Limb (tissue), 2 donors: ENCODE data around the gene LCN10.
A peak's percentile ranks its signal among the peaks of the same experiment; 100 is the strongest.

ENCODE experiments used
- DNase-seq, 2 donors: peaks; one replicate each; pipeline ENCODE4 v3.0.0-alpha.2; 2016; ENCODE audit errors: extremely low spot score in 2 of 2

LCN10 gene

DNA sequence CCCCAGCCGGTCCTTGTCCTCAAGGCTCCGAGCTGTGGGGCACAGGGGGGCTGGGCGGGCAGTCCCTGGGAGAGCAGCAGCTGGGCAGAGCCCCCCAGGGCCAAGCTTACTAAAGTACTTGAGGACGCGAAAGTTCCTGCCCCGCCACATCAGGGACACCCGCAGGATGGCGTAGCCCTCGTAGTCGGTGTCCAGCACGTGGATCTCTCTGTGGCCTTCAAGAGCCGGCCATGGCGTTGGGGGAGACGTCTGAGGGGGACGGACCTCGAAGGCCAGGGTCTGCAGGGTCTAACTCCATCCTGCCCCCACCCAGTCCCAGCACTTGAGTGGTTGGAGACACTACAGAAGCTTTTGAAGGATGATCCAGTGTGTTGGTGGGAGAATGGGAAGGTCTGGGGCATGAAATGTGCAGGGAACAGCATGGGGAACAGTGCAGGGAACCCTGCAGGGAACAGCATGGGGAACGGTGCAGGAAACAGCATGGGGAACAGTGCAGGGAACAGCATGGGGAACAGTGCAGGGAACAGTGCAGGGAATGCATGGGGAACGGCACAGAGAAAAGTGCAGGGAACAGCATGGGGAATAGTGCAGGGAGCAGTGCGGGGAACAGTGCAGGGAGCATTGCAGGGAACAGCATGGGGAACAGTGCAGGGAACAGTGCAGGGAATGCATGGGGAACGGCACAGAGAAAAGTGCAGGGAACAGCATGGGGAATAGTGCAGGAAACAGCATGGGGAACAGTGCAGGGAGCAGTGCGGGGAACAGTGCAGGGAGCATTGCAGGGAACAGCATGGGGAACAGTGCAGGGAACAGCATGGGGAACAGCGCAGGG lies 12.8 kb upstream of the LCN10 start:
- peak in 1 of 2 donors; percentile 17 for DNase-seq

DNA sequence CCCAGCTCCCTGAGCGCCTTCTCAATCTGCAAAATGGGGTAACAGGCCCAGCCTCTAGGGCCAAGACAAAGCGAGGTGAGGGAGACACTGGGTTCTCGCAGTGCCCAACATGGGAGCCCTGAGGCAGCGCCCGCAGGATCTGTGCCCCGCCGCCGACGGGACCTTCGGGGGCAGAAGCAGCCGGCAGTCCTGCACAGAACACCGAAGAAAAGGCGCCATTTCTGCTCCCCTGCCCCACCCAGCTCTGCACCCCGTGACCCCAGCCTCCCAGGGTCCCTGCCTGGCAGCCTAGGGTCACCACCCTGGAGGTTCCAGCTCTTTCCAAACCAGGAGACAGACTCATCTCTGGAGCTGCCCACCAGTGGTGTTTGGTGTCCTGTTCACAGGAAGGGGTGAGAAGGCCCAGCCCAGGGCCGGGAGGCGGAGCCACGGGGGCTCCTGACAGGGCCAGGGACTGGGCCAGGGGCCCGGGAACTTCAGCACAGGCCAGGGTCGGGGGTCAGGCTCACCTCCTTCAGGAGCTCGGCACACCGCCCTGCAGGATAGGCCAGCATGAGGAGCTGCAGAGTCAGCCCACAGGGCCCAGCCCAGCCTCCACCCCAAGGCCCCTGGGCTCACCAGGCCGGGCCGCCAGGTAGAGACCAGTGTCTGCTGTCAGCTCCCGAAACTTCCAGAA lies 12.0 kb upstream of the LCN10 start:
- DNase-seq = peak in 1 of 2 donors; percentile 18

GRCh38 chr9:136754059-136754572 lies 11.4 kb upstream of the LCN10 start:
- no peak for DNase-seq

- DNase-seq = peak in 1 of 2 donors; percentile 17
Observed at GRCh38 chr9:136753371-136754058, 10.8 kb upstream of the LCN10 start.

DNA sequence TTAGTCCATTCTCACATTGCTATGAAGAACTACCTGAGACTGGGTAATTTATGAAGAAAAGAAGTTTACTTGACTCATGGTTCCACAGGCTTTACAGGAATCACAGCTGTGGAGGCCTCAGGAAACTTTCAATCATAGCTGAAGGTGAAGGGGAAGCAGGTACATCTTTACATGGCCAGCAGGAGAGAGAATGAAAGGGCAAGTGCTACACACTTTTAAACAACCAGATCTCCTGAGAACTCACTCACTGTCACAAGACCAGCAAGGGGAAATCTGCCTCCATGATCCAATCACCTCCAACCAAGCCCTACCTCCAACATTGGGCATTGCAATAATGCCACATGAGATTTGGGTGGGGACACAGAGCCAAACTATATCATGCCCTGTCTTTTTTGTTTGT lies 9.1 kb upstream of the LCN10 start:
- DNase-seq = no peak

DNA sequence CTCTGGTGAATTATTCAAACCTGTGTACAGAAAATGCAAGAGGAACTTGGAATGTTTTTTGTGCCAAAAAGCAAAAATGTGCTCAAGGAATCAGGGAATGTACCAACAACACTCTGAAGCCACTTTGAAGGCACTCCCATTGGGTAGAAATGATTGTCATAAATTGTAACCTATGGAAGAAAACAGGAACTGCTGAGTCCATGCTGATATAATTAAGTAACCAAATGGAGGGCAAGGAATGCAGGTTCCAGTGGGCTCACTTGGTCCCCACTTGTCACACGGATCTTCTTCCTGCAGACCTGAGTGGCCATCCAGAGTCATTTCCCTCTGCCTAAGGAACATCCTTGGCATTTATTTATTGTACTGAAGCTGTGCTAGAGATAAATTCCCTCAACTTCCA lies 8.5 kb upstream of the LCN10 start:
- DNase-seq = no peak

- no peak for DNase-seq
Observed at GRCh38 chr9:136750526-136750925, 7.8 kb upstream of the LCN10 start.

- DNase-seq = peak in 1 of 2 donors; percentile 18
Observed at GRCh38 chr9:136748666-136749611, 6.2 kb upstream of the LCN10 start.

GRCh38 chr9:136748201-136748600 lies 5.5 kb upstream of the LCN10 start, which contains the start of gene LCN6:
TSS of gene LCN6 (minus strand) at chr9:136748525. CDS start at chr9:136748483, 42 bp downstream.
- peak in 1 of 2 donors; percentile 23 for DNase-seq

DNA sequence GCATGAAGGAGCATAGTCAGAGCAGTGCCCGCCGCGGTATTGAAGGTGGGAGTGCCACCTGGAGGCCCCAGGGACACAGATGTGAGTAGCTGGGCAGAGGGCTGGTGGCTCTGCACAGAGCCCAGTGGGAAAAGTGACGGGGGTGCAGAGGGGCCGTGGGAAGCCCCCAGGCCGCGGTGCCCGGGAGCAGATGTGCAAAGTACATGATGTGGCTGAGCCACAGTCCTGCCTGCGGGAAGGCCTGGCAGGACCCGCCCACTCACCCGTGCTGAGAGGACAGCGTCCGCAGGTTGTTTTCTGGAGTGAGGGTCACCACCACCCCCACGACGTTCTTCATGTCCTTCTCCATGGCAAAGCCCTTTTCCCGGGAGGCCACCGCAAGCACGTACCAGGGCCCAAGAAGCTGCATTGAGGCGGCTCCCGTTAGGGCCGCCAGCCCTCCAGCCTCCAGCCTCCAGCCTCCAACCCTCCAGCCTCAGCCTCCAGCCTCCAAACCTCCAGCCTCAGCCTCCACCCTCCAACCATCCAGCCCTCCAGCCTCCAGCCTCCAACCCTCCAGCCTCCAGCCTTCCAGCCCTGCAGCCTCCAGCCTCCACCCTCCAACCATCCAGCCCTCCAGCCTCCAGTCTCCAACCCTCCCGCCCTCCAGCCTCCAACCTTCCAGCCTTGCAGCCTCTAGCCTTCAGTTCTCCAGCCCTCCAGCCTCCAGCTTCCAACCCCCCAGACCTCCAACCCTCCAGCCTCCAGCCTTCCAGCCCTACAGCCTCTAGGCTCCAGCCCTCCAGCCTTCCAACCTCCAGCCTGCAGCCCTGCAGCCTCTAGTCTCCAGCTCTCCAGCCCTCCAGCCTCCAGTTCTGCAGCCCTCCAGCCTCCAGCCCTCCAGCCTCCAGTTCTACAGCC lies 4.7 kb upstream of the LCN10 start:
- DNase-seq = no peak

DNA sequence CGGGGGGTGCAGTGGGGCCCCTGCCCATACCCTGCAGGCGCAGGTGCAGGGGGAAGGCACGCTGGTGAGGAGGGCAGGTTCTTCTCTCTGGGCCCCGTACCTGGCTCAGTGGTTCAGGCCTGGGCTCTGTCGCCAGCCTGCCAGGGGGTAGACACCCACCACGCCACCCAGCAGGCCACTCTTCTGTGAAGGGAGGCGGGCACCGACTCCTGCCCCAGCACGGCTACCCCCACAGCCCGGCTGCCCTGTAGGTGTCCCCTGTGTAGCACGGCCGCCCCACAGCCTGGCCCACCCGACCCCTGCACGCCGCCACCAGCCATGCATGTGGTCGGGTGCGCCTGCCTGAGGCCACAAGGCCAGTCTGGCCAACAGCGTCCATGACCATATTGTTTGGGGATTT lies 3.9 kb upstream of the LCN10 start:
- DNase-seq = no peak

DNA sequence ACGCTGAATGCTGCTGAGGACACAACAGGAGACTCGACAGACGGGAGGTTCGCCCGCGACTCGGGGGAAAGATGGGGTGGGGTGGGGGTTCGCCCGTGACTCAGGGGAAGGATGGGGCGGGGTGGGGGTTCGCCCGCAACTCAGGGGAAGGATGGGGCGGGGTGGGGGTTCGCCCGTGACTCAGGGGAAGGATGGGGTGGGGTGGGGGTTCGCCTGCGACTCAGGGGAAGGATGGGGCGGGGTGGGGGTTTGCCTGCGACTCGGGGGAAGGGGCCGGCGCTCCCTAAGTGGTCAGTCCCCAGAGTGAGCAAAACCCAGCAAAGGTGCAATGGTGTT lies 3.4 kb upstream of the LCN10 start:
- DNase-seq = no peak

DNA sequence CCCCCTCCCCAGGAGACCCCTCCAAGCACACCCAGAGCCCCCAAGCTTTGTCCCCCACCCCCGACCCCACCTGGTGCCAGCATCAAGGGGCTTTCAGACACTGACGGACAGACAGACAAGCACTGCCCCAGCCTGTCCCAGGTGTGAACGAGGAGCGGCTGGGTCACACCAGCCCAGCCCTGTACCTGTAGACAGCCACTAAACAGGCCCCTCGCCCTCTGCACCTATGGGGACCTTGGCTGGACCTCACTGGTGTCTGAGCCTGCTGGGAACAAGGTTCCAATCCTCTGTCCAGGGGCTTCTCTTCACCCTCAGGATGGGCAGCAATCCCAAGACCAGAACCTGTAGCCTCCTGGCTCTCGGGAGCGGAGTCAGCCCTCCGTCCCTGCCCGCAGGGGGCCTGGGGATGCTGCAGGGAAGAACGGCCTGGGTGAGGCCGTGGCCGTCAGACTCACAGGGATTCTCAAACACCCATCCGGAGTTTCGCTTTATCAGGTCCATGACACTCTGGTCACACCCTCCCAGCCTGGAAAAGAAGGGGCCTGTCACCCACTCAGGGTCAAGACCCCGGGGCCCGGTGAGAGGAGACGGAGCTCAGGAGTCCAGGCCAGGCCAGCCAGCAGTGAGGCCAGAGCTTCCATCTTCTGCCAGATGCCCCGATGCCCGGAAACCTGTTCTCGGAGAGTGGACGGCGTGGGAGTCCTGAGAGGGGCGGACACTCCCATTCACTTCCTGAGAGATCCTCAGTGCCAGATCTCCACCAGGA lies 2.8 kb upstream of the LCN10 start:
- DNase-seq = no peak

- DNase-seq = no peak
Observed at GRCh38 chr9:136744773-136745172, 2.0 kb upstream of the LCN10 start.

DNA sequence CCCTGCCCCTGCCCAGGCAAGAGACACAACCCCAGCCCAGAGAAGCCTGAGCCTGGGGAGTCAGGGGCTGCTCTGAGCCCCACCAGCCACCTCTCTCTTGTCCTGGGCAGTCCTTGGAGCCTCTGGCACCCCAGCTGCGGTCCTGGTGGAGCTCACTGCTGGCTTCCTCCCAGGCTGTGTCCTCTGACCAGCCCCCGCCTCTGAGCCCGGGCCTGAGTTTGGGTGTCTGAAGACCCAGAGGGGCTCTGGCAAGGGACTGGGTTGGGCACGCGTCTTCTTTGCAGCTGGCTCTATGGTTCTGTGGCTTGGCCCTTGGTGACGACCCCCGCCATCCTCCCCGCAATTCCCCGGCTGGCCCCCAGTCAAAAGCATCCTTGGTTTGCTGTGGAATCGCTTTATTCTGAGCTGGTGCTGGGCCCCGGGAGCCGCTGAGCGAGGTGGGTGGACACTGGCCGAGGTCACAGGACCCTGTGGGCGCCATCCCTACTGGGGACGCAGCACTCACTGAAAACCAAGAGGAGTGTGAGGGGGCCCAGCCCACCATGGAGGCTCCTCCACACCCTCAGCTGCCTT lies 985 bp upstream of the LCN10 start:
- no peak for DNase-seq

DNA sequence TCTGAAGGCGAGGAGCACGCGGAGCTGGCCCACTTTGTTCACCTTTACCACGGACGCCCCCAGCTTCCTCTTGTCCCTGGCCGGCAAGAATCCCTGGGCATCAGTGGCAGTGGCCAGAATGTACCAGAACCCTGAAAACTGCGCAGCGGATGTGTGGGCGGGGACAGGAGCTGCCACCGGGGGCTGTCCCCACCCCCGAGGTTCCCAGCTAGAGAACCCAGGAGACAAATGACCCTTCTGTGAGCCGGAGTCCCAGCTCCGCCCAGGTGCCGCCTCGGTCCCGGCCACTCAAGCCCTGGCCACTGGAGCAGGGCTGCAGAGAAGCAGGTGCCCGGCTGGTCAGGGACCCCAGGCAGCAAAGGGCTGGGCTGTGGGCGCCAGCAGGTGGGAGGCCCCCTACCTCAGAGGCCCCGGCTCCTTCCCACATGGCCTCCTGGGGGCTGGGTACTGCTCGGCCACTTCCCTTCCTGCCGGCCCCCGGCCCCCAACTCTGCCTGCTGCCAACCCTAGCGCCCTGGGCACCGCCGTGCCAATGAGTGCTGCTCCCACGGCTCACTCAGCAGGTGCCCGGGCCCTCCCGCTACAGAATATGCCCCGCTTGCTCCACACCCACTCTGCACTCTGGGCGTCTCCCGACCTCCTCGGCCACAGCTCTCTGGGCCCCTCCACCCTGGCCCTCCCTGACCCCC lies 713 bp downstream of the LCN10 start:
- DNase-seq = no peak

DNA sequence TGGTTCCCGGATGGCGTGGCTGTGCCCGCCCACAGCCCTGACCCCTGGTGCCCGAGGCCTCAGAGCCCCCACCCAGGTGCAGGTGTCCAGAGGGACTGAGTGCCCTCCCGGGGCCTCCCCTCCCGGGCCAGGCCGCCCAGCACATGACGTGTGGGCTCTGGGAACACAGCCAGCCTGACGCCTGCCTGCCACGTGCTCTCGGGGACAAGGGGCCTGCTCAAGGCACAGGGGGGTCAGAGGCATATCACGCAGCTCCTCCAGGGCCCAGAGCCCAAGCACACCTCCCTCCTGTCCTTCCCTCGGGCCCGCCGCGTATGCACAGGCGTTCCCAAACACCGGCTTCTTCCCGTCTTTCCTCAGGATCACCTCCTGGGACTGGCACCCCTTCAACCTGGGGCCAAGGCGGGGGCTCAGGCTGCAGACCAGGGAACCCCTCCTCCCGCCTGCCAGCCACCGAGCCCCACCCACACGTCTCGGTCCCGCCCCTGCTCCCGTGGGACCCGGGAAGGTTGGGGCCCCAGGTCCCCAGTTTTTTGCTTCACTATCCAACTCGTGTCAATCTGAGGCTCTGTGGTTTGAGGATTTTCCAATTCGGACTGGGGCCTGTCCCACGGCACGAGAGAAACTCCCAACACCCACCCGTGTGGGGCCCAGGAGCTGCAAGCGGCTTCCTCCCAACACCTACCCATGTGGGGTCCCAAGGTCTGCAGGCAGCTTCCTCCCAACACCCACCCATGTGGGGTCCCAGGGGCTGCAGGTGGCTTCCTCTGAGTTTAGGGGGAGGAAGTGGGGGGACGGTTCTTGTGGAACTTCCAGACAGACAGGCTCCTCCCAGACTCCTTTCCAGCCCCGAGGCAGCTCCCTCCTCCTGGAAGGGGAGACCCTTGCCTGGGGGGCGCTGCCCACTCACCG lies 1.5 kb downstream of the LCN10 start:
- DNase-seq = no peak
